ENCODE measurements around the gene ADGRL3. TPM values are rescaled to one million over a fixed set of nuclear protein-coding genes. Genes with fewer than 3 reads are reported as not detected.

Gene ADGRL3
- total RNA-seq, 1 donor from 2014 or later: 2.1 TPM

DNA sequence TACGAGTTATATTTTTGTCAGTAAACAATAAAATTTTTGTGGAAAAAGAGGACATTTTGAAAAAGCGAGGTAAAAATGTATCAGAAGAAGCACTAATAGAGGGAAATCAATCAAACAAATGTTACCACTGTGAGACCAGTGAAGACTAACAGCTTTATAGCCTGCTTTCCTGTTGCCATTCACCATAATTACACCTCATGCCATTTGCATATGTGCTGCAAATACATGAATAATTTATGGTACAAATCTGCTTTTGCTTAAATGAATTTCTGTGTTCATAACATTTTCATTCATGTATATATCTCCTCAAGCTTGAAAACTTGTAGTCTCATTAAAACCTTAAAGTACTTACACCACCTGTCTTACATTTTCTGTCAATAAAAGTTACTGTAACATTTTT lies 830.8 kb downstream of the ADGRL3 start:
- no peak for DNase-seq (ENCODE audit: low read depth)
- Histone ChIP-seq H3K4me3 (ENCODE audit: low read depth, low read length) (no peak overlapping the region), H3K36me3 (ENCODE audit: control insufficient read depth, insufficient read depth, low read length) (no peaks in the 10 kb centered on the region), H3K27me3 (ENCODE audit: control insufficient read depth, insufficient read depth, low read length) (no peaks in the 10 kb centered on the region)
- TF ChIP-seq, protein P1, sequence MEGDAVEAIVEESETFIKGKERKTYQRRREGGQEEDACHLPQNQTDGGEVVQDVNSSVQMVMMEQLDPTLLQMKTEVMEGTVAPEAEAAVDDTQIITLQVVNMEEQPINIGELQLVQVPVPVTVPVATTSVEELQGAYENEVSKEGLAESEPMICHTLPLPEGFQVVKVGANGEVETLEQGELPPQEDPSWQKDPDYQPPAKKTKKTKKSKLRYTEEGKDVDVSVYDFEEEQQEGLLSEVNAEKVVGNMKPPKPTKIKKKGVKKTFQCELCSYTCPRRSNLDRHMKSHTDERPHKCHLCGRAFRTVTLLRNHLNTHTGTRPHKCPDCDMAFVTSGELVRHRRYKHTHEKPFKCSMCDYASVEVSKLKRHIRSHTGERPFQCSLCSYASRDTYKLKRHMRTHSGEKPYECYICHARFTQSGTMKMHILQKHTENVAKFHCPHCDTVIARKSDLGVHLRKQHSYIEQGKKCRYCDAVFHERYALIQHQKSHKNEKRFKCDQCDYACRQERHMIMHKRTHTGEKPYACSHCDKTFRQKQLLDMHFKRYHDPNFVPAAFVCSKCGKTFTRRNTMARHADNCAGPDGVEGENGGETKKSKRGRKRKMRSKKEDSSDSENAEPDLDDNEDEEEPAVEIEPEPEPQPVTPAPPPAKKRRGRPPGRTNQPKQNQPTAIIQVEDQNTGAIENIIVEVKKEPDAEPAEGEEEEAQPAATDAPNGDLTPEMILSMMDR (IDR thresholded peaks at IDR 0.05; ENCODE audit: insufficient read depth, low read length, poor library complexity, severe bottlenecking): no peak

- TF ChIP-seq, protein P1 (IDR thresholded peaks at IDR 0.05; ENCODE audit: insufficient read depth, low read length, poor library complexity, severe bottlenecking): no peak
- DNase-seq (ENCODE audit: low read depth): no peak
- H3K36me3 ChIP-seq (ENCODE audit: control insufficient read depth, insufficient read depth, low read length): no peaks in the 10 kb centered on the region
- H3K27me3 ChIP-seq (ENCODE audit: control insufficient read depth, insufficient read depth, low read length): no peaks in the 10 kb centered on the region
- H3K4me3 ChIP-seq (ENCODE audit: low read depth, low read length): no peak overlapping the region
Measured at GRCh38 chr4:62037571-62037970, 837.4 kb downstream of the ADGRL3 start.

- Histone ChIP-seq H3K4me3 (ENCODE audit: low read depth, low read length) (no peak overlapping the region), H3K36me3 (ENCODE audit: control insufficient read depth, insufficient read depth, low read length) (no peaks in the 10 kb centered on the region), H3K27me3 (ENCODE audit: control insufficient read depth, insufficient read depth, low read length) (no peaks in the 10 kb centered on the region)
- DNase-seq (ENCODE audit: low read depth): no peak
- TF ChIP-seq, protein P1 (IDR thresholded peaks at IDR 0.05; ENCODE audit: insufficient read depth, low read length, poor library complexity, severe bottlenecking): no peak
Measured at GRCh38 chr4:62051332-62051731, 851.2 kb downstream of the ADGRL3 start.

DNA sequence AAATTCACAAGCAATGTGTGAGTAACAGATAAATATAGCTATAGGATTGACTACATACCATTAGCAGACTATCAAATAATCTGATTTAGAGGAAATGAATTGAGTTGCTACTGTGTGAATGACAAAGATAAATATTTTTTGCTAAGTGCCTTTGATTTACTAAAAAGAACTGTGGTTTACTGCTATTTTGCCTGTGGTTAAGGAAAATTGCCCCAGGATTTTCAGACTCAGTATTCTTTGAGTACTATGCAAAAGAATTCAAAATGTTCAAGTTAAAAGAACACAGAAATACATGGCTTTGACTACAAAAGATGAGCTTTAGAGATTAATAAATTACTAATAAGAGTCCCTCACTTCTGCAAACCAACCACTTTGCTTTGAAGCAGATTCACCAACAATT lies 853.8 kb downstream of the ADGRL3 start:
- TF ChIP-seq, protein P1 (IDR thresholded peaks at IDR 0.05; ENCODE audit: insufficient read depth, low read length, poor library complexity, severe bottlenecking): no peak
- H3K27me3 ChIP-seq (ENCODE audit: control insufficient read depth, insufficient read depth, low read length): no peaks in the 10 kb centered on the region
- H3K4me3 ChIP-seq (ENCODE audit: low read depth, low read length): no peak overlapping the region
- H3K36me3 ChIP-seq (ENCODE audit: control insufficient read depth, insufficient read depth, low read length): no peaks in the 10 kb centered on the region
- no peak for DNase-seq (ENCODE audit: low read depth)

- no peaks in the 10 kb centered on the region for H3K36me3 ChIP-seq (ENCODE audit: control insufficient read depth, insufficient read depth, low read length)
- DNase-seq (ENCODE audit: low read depth): no peak
- H3K27me3 ChIP-seq (ENCODE audit: control insufficient read depth, insufficient read depth, low read length): no peaks in the 10 kb centered on the region
- H3K4me3 ChIP-seq (ENCODE audit: low read depth, low read length): no peak overlapping the region
- TF ChIP-seq, protein P1 (IDR thresholded peaks at IDR 0.05; ENCODE audit: insufficient read depth, low read length, poor library complexity, severe bottlenecking): no peak
Measured at GRCh38 chr4:62057031-62057430, 856.9 kb downstream of the ADGRL3 start.

DNA sequence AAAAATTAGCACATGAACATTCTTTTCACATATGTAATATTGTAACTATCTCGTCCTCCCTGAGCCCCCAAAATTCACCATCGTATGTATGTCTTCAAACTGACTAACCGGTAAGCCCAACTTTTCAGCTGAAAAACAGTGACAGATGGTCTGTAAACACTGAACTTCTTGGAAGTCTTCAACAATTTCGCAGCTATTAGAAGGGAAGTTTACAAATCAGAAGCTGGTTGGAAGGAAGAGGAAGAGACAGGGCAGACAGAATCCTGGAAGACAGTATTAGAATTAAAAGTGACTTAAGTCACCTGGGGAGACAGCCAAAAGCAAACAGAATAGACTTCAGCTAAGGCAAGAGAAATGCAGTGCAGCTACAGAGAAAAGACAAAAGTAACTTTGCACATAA lies 858.4 kb downstream of the ADGRL3 start:
- Histone ChIP-seq H3K36me3 (ENCODE audit: control insufficient read depth, insufficient read depth, low read length) (no peaks in the 10 kb centered on the region), H3K27me3 (ENCODE audit: control insufficient read depth, insufficient read depth, low read length) (no peaks in the 10 kb centered on the region), H3K4me3 (ENCODE audit: low read depth, low read length) (no peak overlapping the region)
- no peak for DNase-seq (ENCODE audit: low read depth)
- TF ChIP-seq, protein P1 (IDR thresholded peaks at IDR 0.05; ENCODE audit: insufficient read depth, low read length, poor library complexity, severe bottlenecking): no peak
